Esophagus (tissue), 2 donors: ENCODE results near the gene GGACT. TPM values are rescaled to one million over a fixed set of nuclear protein-coding genes. Genes with fewer than 3 reads are reported as not detected.

Experiments used
- H3K27ac ChIP-seq, 2 donors: one replicate each; pipeline ENCODE4 v1.5.1; 2013; ENCODE audit warnings: low read depth in 2 of 2, mild to moderate bottlenecking in 2 of 2, inconsistent platforms in 1 of 2, low read length in 1 of 2, moderate library complexity in 1 of 2
- H3K27me3 ChIP-seq, 2 donors: one replicate each; pipeline ENCODE4 v1.6.1; 2013; ENCODE audit warnings: low read length in 2 of 2, control low read depth in 1 of 2, mild to moderate bottlenecking in 1 of 2; ENCODE audit not compliant: insufficient read depth in 2 of 2, control insufficient read depth in 1 of 2
- H3K36me3 ChIP-seq, 2 donors: one replicate each; pipeline ENCODE4 v1.6.1; 2013; ENCODE audit warnings: low read length in 1 of 2; ENCODE audit not compliant: control insufficient read depth in 2 of 2, insufficient read depth in 2 of 2
- H3K4me1 ChIP-seq, 2 donors: one replicate each; pipeline ENCODE4 v1.6.1; 2013; ENCODE audit warnings: low read length in 1 of 2; ENCODE audit not compliant: control insufficient read depth in 2 of 2, insufficient read depth in 2 of 2
- H3K4me3 ChIP-seq, 2 donors: one replicate each; pipeline ENCODE4 v1.5.1; 2013; ENCODE audit warnings: low read length in 2 of 2, mild to moderate bottlenecking in 2 of 2, low read depth in 1 of 2, moderate library complexity in 1 of 2
- H3K9me3 ChIP-seq, 2 donors: one replicate each; pipeline ENCODE4 v1.6.1; 2013; ENCODE audit warnings: mild to moderate bottlenecking in 2 of 2, low read depth in 1 of 2, low read length in 1 of 2, moderate library complexity in 1 of 2; ENCODE audit not compliant: control insufficient read depth in 2 of 2, insufficient read depth in 1 of 2
- WGBS, 2 donors: extraction: QIAGEN DNeasy Blood & Tissue Kit; methylation state at CpG; one replicate each; pipeline ENCODE4 v1.1.7; 2013; 5-methylcytosine and 5-hydroxymethylcytosine counted together
- polyA plus RNA-seq, 2 donors: library from polyadenylated mRNA; stranded (reverse); fragments of 200-250 nt; gene quantifications; one replicate each; pipeline ENCODE4 v1.2.3, GENCODE V29; 2013
- donor health status: healthy with polysubstance abuse.
- donor health status: Bipolar disorder and iron deficiency.

Gene GGACT
- 1 to 10 TPM in 1 of 2 donors, under 1 TPM in 1; 0.81 to 1.3 TPM for polyA plus RNA-seq

DNA sequence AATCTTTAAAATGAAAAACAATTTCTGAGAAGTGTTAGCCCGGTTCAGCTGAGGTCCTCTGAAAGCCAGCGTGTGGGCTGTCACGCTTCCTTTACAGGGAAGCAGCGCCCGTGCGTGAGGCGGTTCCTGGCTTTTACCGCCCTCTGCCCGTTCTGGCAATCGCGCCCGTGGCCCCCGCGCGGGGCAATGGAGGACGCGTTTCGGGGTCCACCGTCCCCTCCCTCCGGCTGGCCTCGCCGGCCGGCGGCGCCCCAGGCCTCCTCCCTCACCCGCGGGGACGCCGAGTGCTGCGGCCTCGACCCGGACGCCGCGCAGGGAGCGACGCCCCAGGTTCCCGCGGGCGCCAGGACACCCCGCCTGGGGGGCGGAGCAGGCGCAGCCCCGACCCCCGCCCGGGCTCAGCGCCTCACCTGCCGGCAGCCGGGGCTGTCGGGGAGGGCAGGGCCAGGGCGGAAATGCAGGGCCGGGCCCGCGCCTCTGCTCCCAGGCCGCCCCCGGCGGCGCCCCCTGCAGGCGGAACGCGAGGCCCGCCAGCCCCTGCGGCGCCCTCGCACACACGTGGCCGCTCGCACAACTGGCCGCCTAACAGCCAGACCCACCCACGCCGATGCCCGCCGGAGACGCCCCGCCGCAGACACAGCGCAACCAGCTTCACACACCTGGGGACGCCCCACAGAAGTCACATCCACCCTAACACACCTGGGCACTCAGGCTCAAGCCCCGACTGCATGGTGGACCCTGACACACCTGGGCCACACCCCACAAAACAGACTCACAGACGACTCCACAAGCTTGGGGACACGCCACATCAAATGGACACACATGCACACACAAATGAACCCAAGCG is at the start of gene GGACT:
GGACT (minus strand) TSS at position 459 of the 847 bp plus-strand sequence. CDS start 56,198 bp downstream, outside the sequence.
- Histone ChIP-seq H3K27ac (peak within 1 kb of the TSS; percentile 78 to 82), H3K27me3 (no peaks in the 10 kb centered on the region), H3K4me3 (peak within 1 kb of the TSS; percentile 78 to 82), H3K4me1 (peaks cover 0 to 5% of the 10 kb centered on the region in 2 donors), H3K9me3 (no peaks in the 10 kb centered on the region), H3K36me3 (no peaks in the 10 kb centered on the region)
- 6 to 7% methylated on average over 77 to 82 of the region's 82 CpGs for WGBS, 2 donors

DNA sequence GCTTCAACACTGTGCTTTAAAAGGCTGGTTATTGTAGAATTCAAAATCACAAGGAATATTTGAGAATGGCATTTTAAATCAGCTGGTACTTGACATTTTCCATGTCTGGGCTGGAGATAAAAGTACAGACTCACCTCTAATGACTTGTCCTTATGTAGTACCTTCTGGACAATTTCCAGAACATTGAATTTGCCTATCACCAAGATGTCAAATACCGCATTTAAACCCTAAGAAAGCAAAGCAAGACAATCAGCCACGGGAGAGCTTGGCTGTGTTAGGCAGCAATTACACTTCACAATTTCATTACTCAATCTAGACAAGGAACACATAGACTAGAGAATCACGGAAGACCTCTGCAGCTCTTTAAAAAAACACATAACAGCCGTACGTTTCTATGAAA is 49.2 kb upstream of the GGACT start:
- no peak overlapping the region for H3K4me3 ChIP-seq
- 82 to 87% methylated on average over 5 of the region's 5 CpGs for WGBS, 2 donors
- no peaks in the 10 kb centered on the region for H3K4me1 ChIP-seq
- H3K9me3 ChIP-seq: no peaks in the 10 kb centered on the region
- H3K27ac ChIP-seq: no peak overlapping the region
- H3K27me3 ChIP-seq: no peaks in the 10 kb centered on the region
- H3K36me3 ChIP-seq: peaks cover 0 to 20% of the 10 kb centered on the region in 2 donors

DNA sequence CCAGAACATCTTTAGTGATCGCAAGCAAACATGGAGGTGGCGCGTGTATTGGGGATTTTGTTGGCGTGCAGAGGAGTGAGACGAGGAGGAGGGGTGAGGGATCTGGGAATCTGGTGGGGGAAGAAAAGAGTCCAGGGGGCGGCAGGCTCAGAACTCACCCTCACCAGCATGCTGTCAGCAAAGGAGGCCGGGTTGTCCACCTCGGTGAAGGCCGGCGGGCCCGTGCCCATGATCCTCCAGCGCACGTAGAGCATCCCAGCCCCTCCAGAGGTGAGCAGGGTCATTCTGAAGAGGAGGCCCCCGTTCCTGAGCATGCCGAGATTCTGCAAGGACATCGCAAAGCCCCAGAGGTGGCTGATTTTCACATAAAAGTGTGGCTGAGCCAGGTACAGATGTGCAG is 48.8 kb upstream of the GGACT start:
- Histone ChIP-seq H3K27me3 (no peaks in the 10 kb centered on the region), H3K4me3 (no peak overlapping the region), H3K9me3 (no peaks in the 10 kb centered on the region), H3K36me3 (peaks cover 0 to 19% of the 10 kb centered on the region in 2 donors), H3K27ac (no peak overlapping the region), H3K4me1 (no peaks in the 10 kb centered on the region)
- WGBS, 2 donors: 91 to 97% methylated on average over 16 of the region's 16 CpGs

DNA sequence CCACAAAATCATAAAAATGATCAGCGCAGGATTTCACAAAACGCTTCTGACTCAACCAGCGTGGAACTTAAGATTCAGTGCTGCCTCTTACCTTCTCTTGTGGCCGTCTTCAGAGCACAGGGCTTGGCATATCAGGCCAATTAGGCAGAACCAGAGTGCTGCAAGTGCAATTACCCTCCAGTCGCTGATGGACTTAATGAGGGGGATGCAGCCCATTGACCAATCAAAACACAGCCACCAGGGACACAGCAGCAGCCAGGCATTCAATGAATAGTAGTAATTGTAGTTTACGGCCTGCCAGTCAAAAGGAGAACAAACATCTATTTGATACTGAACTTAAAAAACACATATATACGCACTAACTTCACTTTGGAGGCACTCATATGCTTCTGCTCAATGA is 47.9 kb upstream of the GGACT start:
- no peak overlapping the region for H3K27ac ChIP-seq
- H3K9me3 ChIP-seq: no peaks in the 10 kb centered on the region
- H3K4me3 ChIP-seq: no peak overlapping the region
- H3K4me1 ChIP-seq: no peaks in the 10 kb centered on the region
- no peaks in the 10 kb centered on the region for H3K27me3 ChIP-seq
- WGBS, 2 donors: 95 to 96% methylated on average over 7 of the region's 7 CpGs
- peaks cover 0 to 15% of the 10 kb centered on the region in 2 donors for H3K36me3 ChIP-seq

DNA sequence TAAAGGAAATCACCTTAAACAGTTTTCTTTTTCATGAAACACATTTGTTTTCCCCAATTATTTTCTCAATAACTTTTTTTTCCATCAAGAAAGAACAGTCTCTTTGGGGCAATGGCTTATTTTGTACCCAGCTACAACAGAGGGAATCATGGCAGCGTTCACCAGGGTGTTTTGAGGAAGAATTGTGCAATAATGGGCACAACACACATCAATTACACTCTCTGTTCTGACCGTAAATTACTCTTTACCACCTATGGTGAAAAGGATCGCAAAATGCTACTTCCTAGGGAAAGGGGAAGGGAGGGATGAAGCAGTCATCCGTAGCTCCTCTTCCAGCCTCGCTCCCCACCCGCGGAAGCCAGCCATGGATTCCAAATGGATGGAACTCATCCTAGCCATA is 47.4 kb upstream of the GGACT start:
- WGBS, 2 donors: 96% methylated on average over 7 of the region's 7 CpGs
- Histone ChIP-seq H3K4me3 (no peak overlapping the region), H3K27me3 (no peaks in the 10 kb centered on the region), H3K36me3 (peaks cover 0 to 15% of the 10 kb centered on the region in 2 donors), H3K9me3 (no peaks in the 10 kb centered on the region), H3K4me1 (no peaks in the 10 kb centered on the region), H3K27ac (no peak overlapping the region)

DNA sequence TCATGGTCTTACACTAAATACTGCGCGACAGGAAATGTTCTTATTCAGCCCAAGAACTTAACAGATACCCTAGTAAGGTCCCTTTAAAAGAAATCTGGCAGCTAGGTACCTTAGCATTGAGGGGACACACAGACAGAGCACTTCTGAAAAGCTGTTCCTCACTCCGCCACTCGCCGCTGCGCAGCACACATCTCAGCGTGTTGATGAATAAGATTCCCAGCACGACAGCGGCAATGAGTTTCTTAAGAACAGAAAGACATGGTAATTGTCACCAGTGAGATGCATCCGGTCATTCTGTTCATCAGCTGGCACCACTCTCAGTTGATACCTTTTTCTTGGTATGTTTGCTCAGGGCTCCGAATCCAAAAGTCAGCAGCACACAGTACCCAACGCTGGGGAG is 46.1 kb upstream of the GGACT start:
- H3K27ac ChIP-seq: no peak overlapping the region
- 93 to 97% methylated on average over 12 of the region's 12 CpGs for WGBS, 2 donors
- no peaks in the 10 kb centered on the region for H3K4me1 ChIP-seq
- no peak overlapping the region for H3K4me3 ChIP-seq
- no peaks in the 10 kb centered on the region for H3K9me3 ChIP-seq
- H3K27me3 ChIP-seq: no peaks in the 10 kb centered on the region
- H3K36me3 ChIP-seq: peaks cover 0 to 17% of the 10 kb centered on the region in 2 donors

DNA sequence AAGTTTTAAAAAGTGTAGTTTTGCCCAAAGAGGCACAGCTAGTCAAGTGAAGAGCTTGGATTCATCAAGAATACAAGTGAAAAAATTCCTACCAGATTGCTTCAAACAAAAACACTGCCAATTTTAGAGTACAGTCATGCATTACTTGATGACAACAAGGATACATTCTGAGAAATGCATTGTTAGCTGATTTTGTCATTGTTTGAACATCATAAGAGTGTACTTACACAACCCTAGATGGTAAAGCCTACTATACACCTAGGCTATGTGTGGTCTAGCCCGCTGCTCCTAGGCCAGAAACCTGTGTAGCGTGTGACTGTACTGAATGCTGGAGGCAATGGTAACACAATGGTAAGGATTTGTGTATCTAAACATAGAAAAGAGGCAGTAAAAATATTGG is 44.9 kb upstream of the GGACT start:
- 50 to 77% methylated on average over 2 of the region's 2 CpGs for WGBS, 2 donors
- Histone ChIP-seq H3K4me3 (no peak overlapping the region), H3K27ac (peak overlapping the region; percentile 14 to 42), H3K36me3 (peaks cover 0 to 17% of the 10 kb centered on the region in 2 donors), H3K27me3 (no peaks in the 10 kb centered on the region), H3K9me3 (no peaks in the 10 kb centered on the region), H3K4me1 (no peaks in the 10 kb centered on the region)

DNA sequence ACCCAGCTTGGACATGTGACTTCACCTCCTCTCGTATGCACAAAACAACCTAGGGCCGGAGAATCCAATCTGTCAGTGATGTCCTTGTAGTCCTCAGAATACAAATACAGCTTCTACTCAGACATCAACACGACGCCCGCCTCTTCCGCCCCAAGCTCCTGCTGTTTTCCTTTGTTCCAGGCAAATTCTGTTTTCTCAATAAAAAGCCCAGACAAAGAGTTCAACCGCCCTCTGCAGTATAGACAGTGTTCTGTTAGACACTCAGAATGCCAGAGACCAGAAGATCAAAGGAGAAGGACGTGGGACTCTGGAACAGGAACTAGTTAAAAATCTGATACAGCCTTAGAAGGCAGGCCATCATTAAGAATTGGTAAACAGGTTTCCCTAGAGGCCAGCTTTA is 42.0 kb upstream of the GGACT start:
- Histone ChIP-seq H3K36me3 (peaks cover 0 to 11% of the 10 kb centered on the region in 2 donors), H3K4me3 (no peak overlapping the region), H3K9me3 (no peaks in the 10 kb centered on the region), H3K4me1 (no peaks in the 10 kb centered on the region), H3K27me3 (no peaks in the 10 kb centered on the region), H3K27ac (no peak overlapping the region)
- WGBS, 2 donors: 76 to 79% methylated on average over 8 of the region's 8 CpGs

DNA sequence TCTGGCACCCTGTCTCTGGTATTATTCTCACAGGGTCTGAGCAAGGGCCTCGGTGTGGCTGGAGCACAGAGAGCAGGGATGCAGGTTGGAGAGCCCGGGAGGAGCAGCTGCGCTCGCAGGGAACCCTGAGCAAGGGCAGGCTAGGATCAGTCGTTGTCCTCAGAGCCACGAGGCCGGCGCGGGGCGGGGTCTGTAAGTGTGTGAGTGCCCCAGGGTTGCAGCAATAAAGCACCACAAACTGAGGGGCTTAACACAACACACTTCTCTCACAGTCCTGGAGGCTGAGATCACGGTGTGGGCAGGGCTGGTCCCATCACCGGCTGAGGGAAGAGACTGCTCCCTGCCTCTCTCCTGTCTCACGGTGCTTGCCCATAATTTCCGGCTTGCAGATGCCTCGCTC is 38.5 kb upstream of the GGACT start:
- H3K4me1 ChIP-seq: no peaks in the 10 kb centered on the region
- H3K4me3 ChIP-seq: no peak overlapping the region
- no peaks in the 10 kb centered on the region for H3K9me3 ChIP-seq
- H3K36me3 ChIP-seq: peaks cover 2 to 11% of the 10 kb centered on the region in 2 donors
- no peak overlapping the region for H3K27ac ChIP-seq
- WGBS, 2 donors: 92 to 95% methylated on average over 15 of the region's 15 CpGs
- H3K27me3 ChIP-seq: no peaks in the 10 kb centered on the region

DNA sequence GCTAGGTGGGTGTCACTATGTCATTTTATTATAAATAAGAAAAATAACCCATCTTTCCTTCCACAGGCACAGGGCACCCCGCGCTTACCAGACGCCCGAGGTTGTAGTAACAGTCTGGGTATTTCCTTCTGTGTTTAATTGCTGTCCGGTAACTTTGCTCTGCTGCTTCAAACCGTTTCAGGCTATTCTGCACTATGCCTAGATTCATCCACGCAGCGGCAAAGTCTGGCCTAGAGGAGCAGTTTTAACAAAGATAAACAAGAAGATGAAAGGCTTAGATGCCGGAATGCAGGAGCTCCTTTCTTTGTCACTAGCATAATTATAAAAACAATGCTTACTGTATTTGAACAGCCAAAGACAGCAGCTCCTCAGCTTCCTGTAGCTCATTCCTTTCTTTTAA is 36.9 kb upstream of the GGACT start:
- Histone ChIP-seq H3K27ac (no peak overlapping the region), H3K4me1 (no peaks in the 10 kb centered on the region), H3K27me3 (no peaks in the 10 kb centered on the region), H3K36me3 (peaks cover 2 to 10% of the 10 kb centered on the region in 2 donors), H3K9me3 (no peaks in the 10 kb centered on the region), H3K4me3 (no peak overlapping the region)
- 80 to 83% methylated on average over 9 of the region's 9 CpGs for WGBS, 2 donors
